ENCODE data around the gene TWIST1.

TWIST1 gene

DNA sequence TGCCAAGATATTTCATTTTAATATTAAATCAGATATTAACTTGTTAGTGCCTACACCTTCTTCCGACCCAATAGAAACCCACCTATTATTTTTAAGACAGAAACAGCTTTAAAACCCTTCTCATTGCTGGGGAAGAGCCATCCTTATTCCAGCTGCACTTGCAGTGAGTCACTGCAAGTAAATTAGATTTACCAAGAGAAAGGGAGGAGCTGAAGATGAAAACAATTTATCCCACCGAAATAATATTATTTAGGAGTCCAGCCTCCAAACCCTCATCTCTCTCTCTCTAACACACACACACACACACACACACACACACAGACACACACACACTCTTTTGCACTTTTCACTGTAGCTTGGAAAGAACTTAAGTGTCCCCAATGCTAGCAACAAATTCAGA lies 26.9 kb downstream of the TWIST1 start:
- H3K4me3 ChIP-seq: no peak overlapping the region
- H3K36me3 ChIP-seq: no peaks in the 10 kb centered on the region
- TF ChIP-seq, protein P1, sequence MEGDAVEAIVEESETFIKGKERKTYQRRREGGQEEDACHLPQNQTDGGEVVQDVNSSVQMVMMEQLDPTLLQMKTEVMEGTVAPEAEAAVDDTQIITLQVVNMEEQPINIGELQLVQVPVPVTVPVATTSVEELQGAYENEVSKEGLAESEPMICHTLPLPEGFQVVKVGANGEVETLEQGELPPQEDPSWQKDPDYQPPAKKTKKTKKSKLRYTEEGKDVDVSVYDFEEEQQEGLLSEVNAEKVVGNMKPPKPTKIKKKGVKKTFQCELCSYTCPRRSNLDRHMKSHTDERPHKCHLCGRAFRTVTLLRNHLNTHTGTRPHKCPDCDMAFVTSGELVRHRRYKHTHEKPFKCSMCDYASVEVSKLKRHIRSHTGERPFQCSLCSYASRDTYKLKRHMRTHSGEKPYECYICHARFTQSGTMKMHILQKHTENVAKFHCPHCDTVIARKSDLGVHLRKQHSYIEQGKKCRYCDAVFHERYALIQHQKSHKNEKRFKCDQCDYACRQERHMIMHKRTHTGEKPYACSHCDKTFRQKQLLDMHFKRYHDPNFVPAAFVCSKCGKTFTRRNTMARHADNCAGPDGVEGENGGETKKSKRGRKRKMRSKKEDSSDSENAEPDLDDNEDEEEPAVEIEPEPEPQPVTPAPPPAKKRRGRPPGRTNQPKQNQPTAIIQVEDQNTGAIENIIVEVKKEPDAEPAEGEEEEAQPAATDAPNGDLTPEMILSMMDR (IDR thresholded peaks at IDR 0.05): no peak
- no peak overlapping the region for H3K27ac ChIP-seq
- no peaks in the 10 kb centered on the region for H3K27me3 ChIP-seq
- no peaks in the 10 kb centered on the region for H3K9me3 ChIP-seq
- intact Hi-C loops (cut with DNase I; ENCODE audit: low total_unique reads): no loop called here
- no peaks in the 10 kb centered on the region for H3K4me1 ChIP-seq
- DNase-seq: no peak

DNA sequence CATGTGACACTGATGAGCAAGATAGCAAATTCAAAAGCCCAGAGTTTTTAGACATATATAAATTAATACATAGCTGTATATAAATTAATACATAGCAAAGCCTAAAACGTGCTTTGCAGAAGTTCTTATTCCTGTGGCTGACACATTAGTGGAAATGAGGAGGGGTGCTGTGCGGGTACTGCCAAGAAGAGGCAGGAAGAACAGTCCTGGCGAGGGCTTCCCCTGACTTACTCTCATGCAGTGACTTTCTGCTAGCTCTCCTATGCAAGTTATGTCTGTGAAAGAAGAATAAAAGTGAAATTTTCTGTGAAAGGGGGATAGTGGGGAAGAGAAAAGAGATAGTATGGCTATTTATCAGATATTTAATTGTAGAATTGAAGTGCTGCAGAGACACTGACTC lies 27.6 kb downstream of the TWIST1 start:
- no peak overlapping the region for H3K27ac ChIP-seq
- TF ChIP-seq, protein P1 (IDR thresholded peaks at IDR 0.05): no peak
- H3K4me3 ChIP-seq: no peak overlapping the region
- H3K4me1 ChIP-seq: no peaks in the 10 kb centered on the region
- intact Hi-C loops (cut with DNase I; ENCODE audit: low total_unique reads): no loop called here
- no peak for DNase-seq
- no peaks in the 10 kb centered on the region for H3K9me3 ChIP-seq
- no peaks in the 10 kb centered on the region for H3K27me3 ChIP-seq
- H3K36me3 ChIP-seq: no peaks in the 10 kb centered on the region

DNA sequence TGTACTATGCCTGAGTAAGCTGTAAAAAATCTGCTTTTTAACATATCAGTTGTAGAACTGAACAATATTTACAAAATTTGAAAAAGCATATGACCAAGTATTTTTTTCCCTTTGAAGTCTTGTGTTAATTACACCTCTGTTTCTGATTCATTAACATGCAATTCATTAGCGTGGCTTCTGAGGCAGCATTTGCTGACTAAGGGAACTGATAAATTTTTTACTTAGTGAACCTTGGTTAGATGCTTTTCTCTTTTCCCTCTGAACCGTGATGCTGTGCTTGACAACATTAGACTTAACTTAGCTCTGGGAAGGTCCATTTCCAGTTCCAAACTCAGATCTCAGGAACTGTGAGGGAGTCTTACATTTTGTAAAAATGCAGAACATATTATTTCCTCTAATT lies 28.1 kb downstream of the TWIST1 start:
- TF ChIP-seq, protein P1 (IDR thresholded peaks at IDR 0.05): no peak
- H3K36me3 ChIP-seq: no peaks in the 10 kb centered on the region
- no peak overlapping the region for H3K4me3 ChIP-seq
- H3K27ac ChIP-seq: no peak overlapping the region
- H3K4me1 ChIP-seq: no peaks in the 10 kb centered on the region
- no peaks in the 10 kb centered on the region for H3K9me3 ChIP-seq
- no peaks in the 10 kb centered on the region for H3K27me3 ChIP-seq
- intact Hi-C loops (cut with DNase I; ENCODE audit: low total_unique reads): no loop called here
- no peak for DNase-seq

DNA sequence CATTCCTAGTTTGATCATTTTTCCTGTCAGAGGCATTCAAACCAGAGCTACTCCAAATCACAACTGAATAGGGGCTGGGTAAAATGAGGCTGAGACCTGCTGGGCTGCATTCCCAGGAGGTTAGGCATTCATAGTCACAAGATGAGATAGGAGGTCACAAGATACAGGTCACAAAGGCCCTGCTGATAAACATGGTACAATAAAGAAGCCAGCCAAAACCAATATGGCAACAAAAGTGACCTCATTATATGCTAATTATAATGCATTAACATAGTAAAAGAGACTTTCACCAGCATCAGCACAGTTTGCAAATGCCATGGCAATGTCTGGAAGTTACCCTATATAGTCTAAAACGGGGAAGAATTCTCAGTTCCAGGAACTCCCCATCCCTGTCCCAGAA lies 37.3 kb downstream of the TWIST1 start:
- Histone ChIP-seq H3K36me3 (no peaks in the 10 kb centered on the region), H3K4me3 (no peak overlapping the region), H3K4me1 (no peaks in the 10 kb centered on the region), H3K27ac (no peak overlapping the region), H3K9me3 (no peaks in the 10 kb centered on the region), H3K27me3 (no peaks in the 10 kb centered on the region)
- TF ChIP-seq, protein P1 (IDR thresholded peaks at IDR 0.05): no peak
- DNase-seq: no peak
- intact Hi-C loops (cut with DNase I; ENCODE audit: low total_unique reads): no loop called here

DNA sequence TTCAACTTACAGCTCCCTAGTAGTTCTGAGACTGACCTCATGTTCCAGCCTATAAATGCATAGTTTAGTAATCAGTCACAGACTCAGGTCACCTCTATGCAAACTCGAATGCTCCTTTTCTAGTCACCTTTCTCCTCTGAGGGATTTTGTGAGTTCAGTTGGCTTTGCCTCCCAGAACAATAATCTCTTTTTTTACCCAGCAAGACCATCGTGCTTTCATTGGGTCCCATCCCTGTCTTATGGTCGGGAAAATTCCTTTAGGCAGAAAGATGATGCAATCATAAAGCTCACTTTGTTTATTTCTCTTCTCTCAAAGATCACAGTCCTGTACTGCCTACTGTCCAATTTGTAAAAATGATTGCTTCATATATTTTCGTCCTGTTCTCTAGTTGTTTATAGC lies 38.4 kb downstream of the TWIST1 start:
- TF ChIP-seq, protein P1 (IDR thresholded peaks at IDR 0.05): no peak
- intact Hi-C loops (cut with DNase I; ENCODE audit: low total_unique reads): no loop called here
- Histone ChIP-seq H3K36me3 (no peaks in the 10 kb centered on the region), H3K9me3 (no peaks in the 10 kb centered on the region), H3K27ac (no peak overlapping the region), H3K4me3 (no peak overlapping the region), H3K27me3 (no peaks in the 10 kb centered on the region), H3K4me1 (no peaks in the 10 kb centered on the region)
- no peak for DNase-seq

DNA sequence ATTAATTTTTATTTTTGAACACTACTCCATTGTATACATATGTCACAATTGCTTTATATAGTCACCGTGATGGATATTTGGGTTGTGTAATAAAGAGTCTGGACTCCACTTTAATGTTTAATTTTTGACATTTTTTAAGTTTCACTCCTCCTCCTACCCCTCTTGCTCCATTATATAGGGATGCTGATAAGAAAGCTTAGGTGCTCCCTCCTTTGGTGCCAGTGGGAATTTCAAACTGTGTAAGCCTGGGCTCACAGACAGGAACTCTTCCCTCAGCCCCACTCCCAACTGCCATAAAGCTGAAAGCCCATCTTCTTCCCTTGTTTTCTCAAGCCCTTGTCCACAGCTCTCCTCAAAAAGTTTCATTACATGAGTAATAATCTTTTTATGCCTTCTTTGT lies 47.6 kb downstream of the TWIST1 start:
- TF ChIP-seq, protein P1 (IDR thresholded peaks at IDR 0.05): no peak
- H3K27ac ChIP-seq: no peak overlapping the region
- DNase-seq: no peak
- H3K36me3 ChIP-seq: no peaks in the 10 kb centered on the region
- H3K4me3 ChIP-seq: no peak overlapping the region
- H3K9me3 ChIP-seq: no peaks in the 10 kb centered on the region
- no peaks in the 10 kb centered on the region for H3K27me3 ChIP-seq
- intact Hi-C loops (cut with DNase I; ENCODE audit: low total_unique reads): no loop called here
- no peaks in the 10 kb centered on the region for H3K4me1 ChIP-seq
